Ascending aorta (tissue), 2 donors: Measurements from ENCODE around the gene LAMTOR2. TPM values are rescaled to one million over a fixed set of nuclear protein-coding genes. Genes with fewer than 3 reads are reported as not detected.
A peak's percentile ranks its signal among the peaks of the same experiment; 100 is the strongest.

Experiments used
- DNase-seq, 2 donors: peaks; one replicate each; pipeline ENCODE4 v3.0.0-alpha.2; 2019; ENCODE audit warnings: low spot score in 2 of 2
- H3K27ac ChIP-seq, 2 donors: fragments of 200-600 bp; sonication (generic); one replicate each; pipeline ENCODE4 v1.5.1; 2016 to 2017; ENCODE audit warnings: mild to moderate bottlenecking in 1 of 2
- H3K27me3 ChIP-seq: fragments of 200-600 bp; sonication (generic); one replicate; pipeline ENCODE4 v1.5.1; 2017
- H3K36me3 ChIP-seq, 2 donors: fragments of 200-600 bp; sonication (generic); one replicate each; pipeline ENCODE4 v1.5.1; 2016
- H3K4me1 ChIP-seq, 2 donors: fragments of 200-600 bp; sonication (generic); one replicate each; pipeline ENCODE4 v1.5.1; 2016 to 2017; ENCODE audit warnings: mild to moderate bottlenecking in 1 of 2
- H3K4me3 ChIP-seq, 2 donors: fragments of 200-600 bp; sonication (generic); one replicate each; pipeline ENCODE4 v1.5.1; 2016 to 2017; ENCODE audit warnings: mild to moderate bottlenecking in 1 of 2
- H3K9me3 ChIP-seq, 2 donors: fragments of 200-600 bp; sonication (generic); one replicate each; pipeline ENCODE4 v1.5.1; 2016
- intact Hi-C: fragments of 100-400 bp; cut with DNase I; formaldehyde crosslinking; loops from one replicate; pipeline ENCODE4 v1.15.1; 2023
- total RNA-seq: library from RNA; depleted of rRNA; stranded (reverse); fragments of >200 nt; gene quantifications from one replicate; pipeline ENCODE4 v1.1.0, GENCODE V29; 2016
- TF ChIP-seq, protein P1 (sequence below), 3 experiments: fragments of 200-600 bp in 2 of 3; fragments of 450-650 bp in 1 of 3; sonication (generic) in 2 of 3; IDR thresholded peaks; one replicate each; pipeline ENCODE4 v1.5.1; 2016 to 2019; ENCODE audit warnings: antibody characterized with exemption in 3 of 3, mild to moderate bottlenecking in 1 of 3, moderate library complexity in 1 of 3

Gene LAMTOR2
- total RNA-seq, 1 donor from 2014 or later = 43.9 TPM

DNA sequence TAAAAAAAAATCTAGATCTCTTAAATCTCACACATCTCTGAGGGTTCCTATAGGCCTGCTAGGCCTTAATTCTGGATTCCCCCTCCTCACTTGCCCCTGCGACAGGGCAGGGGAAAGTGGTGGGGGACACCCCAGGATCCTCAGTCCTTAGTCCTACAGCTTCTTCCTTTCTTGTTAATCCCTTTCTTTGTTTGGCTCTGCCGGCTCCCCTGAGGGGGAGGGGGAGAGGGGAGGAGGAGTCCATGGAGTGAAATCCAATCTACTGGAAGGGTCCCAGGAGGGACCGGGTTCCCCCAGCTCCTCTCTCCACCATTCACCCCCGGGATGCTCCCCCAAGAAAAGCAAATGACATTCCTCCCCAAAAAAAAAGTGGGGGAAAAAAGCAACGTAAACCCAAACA is 19.2 kb downstream of the LAMTOR2 start:
- intact Hi-C loops = no loop called here
- Histone ChIP-seq H3K27me3 (no peaks in the 10 kb centered on the region), H3K4me3 (no peak overlapping the region), H3K27ac (no peak overlapping the region), H3K36me3 (no peaks in the 10 kb centered on the region), H3K4me1 (no peaks in the 10 kb centered on the region), H3K9me3 (no peaks in the 10 kb centered on the region)
- TF ChIP-seq, protein P1, sequence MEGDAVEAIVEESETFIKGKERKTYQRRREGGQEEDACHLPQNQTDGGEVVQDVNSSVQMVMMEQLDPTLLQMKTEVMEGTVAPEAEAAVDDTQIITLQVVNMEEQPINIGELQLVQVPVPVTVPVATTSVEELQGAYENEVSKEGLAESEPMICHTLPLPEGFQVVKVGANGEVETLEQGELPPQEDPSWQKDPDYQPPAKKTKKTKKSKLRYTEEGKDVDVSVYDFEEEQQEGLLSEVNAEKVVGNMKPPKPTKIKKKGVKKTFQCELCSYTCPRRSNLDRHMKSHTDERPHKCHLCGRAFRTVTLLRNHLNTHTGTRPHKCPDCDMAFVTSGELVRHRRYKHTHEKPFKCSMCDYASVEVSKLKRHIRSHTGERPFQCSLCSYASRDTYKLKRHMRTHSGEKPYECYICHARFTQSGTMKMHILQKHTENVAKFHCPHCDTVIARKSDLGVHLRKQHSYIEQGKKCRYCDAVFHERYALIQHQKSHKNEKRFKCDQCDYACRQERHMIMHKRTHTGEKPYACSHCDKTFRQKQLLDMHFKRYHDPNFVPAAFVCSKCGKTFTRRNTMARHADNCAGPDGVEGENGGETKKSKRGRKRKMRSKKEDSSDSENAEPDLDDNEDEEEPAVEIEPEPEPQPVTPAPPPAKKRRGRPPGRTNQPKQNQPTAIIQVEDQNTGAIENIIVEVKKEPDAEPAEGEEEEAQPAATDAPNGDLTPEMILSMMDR (IDR thresholded peaks at IDR 0.05) = no peak
- DNase-seq = no peak

DNA sequence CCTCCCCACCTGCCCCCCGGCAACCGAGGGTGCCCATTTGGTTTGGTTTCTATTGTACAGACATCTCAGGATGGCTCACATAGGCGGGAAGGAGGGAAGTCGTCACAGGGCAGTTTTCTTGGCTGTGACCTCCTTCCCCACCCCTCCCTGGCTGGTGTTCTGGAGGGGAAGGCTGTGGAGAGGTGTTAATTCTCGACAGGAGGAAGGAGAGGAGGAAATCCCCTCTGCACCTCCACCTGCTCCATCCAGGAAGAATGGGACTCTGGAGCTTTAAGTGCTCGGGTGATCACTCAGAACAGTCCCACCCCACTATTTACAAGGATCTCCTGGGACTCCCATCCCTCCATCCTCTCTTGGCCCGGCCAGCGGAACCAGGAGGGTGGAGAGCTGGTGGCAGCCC is 20.1 kb downstream of the LAMTOR2 start:
- DNase-seq = no peak
- Histone ChIP-seq H3K27me3 (no peaks in the 10 kb centered on the region), H3K4me3 (no peak overlapping the region), H3K36me3 (no peaks in the 10 kb centered on the region), H3K4me1 (no peaks in the 10 kb centered on the region), H3K27ac (no peak overlapping the region), H3K9me3 (no peaks in the 10 kb centered on the region)
- TF ChIP-seq, protein P1 (IDR thresholded peaks at IDR 0.05) = no peak
- intact Hi-C loops = no loop called here

DNA sequence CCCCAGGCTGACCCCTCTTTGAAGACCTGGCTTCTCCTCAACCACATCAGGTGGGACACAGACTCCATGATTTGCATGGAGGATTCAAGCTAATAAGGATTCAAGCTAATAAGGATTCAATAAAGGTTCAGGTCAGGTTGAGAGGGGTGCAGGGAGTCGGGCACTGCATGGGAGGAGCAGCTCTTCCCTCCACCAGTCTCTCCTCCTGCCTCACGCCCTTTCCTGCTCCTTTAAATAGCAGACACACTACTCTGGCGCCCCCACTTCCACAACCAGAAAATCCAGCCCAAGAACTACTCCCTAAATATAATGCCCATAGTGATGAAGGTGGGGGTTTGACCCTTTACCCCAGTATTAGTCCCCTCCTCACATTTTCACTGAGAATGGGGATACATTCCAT is 20.6 kb downstream of the LAMTOR2 start:
- intact Hi-C loops = no loop called here
- no peaks in the 10 kb centered on the region for H3K9me3 ChIP-seq
- no peak overlapping the region for H3K4me3 ChIP-seq
- DNase-seq = no peak
- H3K27me3 ChIP-seq = no peaks in the 10 kb centered on the region
- TF ChIP-seq, protein P1 (IDR thresholded peaks at IDR 0.05) = no peak
- H3K4me1 ChIP-seq = no peaks in the 10 kb centered on the region
- no peaks in the 10 kb centered on the region for H3K36me3 ChIP-seq
- H3K27ac ChIP-seq = no peak overlapping the region

DNA sequence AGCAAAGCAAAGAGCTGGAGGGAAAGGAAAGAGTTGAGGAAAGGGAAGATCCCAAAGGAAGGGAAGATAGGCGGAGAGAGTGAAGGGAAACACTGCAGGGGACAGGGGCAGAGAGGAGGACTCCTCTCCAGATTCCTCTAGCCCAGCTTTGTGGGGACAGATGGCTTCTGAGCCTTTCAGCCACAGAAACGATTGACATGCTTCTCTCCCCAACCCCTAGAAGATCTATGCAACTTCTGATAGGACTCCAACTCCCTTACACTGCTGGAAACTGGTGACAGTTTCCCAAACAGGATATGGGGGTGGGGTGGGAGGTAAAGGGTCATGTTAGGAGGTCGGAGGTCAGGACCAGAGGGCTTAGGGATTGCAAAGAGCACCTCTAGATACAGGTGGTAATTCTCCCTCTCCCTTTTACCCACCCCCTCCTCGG is 21.2 kb downstream of the LAMTOR2 start:
- Histone ChIP-seq H3K27me3 (no peaks in the 10 kb centered on the region), H3K36me3 (no peaks in the 10 kb centered on the region), H3K4me3 (peak overlapping the region in 1 of 2 donors; percentile 16), H3K27ac (no peak overlapping the region), H3K9me3 (no peaks in the 10 kb centered on the region), H3K4me1 (no peaks in the 10 kb centered on the region)
- no peak for DNase-seq
- intact Hi-C loops = no loop called here
- TF ChIP-seq, protein P1 (IDR thresholded peaks at IDR 0.05) = no peak

DNA sequence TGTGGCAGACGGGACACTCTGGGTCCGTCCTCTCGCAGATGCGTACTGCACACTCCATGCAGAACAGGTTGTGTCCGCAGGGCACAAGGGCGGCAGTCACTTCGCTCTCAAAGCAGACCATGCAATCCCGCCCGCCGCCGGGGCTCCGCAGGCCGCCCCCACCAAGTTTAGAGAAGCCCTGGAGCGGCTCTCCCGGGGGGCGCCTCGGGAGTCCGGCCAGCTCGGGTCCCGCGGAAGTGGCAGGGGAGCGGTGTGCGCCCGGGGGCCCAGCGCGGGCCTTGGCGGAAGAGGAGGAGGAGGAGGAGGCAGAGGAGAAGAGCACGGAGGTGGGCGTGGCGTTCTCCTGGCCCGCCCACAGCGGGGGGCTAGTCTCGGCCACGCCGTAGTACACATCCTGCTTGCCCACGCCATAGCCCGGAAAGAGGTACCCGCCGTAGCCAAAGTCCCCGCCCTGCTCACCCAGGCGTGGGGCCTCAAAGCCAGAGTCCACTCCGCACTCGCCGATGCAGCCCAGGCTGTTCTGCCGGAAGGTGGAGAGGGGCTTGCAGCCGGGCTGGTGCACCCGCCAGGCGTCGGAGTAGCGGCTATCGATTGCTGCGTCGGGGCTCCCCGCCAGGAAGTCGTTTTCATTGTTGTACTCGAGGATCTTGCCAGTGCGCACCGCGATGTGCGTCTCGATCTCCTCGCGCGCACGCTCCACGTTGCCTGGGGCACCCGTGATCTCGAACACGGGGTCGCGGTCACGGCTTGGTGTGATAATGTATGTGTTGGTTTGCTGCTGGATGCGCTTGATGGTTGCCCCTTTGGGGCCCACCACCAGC is 22.2 kb downstream of the LAMTOR2 start:
- intact Hi-C loops = no loop called here
- no peaks in the 10 kb centered on the region for H3K27me3 ChIP-seq
- H3K4me3 ChIP-seq = peak overlapping the region; percentile 16 to 27
- no peaks in the 10 kb centered on the region for H3K36me3 ChIP-seq
- DNase-seq = no peak
- no peak overlapping the region for H3K27ac ChIP-seq
- TF ChIP-seq, protein P1 (IDR thresholded peaks at IDR 0.05) = no peak
- H3K4me1 ChIP-seq = peaks cover 0 to 3% of the 10 kb centered on the region in 2 donors
- no peaks in the 10 kb centered on the region for H3K9me3 ChIP-seq
